Measurements from ENCODE around the gene CNTN5.

CNTN5 gene

DNA sequence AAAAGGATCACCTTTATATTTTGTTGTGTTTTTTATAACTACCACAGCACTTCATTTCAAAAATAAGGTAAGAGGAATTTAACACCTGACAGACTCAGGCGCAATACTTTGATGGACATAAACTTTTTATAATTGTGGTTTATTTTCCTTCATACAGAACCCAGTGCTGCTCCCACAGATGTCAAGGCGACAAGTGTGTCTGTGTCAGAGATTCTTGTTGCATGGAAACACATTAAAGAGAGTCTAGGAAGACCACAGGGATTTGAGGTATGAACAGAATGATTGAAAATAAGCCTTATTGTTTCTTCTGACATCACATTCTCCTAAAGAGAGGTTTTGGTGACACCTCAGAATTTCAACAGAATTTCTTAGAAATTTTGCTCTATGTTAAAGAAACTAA is 1287.5 kb downstream of the CNTN5 start:
- DNase-seq = no peak

DNA sequence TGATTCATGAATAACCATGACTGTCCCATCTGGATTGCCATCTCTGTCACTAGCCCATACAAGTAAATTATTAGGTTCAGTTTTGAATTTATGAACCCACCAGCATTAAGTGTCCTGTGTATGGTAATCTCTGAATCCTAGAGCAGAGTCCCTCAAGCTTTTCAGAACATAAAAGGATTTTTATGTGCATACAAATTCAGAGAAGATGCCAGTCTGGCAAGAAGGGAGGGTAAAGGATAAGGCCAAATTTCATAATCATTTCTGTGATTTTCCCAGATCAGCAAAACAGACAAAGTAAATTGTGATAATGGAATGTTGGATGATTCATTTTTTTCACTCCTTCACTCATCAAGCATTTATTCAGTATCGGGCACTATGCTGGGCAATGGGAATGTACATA is 1295.2 kb downstream of the CNTN5 start:
- DNase-seq = no peak

DNA sequence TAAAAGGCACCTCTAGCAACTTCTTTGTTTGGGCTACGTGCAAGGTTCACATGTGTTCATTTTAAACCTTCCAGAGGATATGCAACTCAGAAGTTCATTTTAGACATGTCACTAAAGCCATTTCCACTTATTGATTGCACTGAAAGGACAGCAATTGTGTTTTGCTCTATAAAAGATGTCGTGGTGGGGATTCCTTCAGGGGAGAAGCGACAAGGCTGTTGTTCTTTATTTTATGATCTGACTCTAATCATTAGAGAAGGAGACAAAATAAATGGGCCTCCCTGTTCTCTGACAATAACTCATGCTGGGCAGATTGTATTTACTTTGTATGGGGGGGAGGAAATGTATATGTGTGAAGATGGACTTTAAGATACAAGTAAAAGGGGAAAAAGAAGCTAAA is 1296.2 kb downstream of the CNTN5 start:
- DNase-seq = no peak

DNA sequence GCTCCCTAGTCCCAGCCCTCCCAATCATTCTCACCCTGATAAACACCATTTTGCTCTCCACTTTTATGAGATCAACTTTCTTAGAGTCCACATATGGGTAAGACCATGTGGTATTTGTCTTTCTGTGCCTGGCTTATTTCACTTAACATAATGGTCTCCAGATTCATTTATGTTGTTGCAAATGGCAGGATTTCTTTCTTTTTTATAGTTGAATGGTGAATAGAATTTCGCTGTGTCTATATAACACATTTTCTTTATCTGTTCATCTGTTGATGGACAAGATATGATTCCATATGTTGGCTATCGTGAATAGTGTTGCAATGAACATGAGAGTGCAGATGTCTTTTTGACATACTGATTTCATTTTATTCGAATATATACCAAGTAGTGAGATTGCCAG is 1298.9 kb downstream of the CNTN5 start:
- DNase-seq = no peak

DNA sequence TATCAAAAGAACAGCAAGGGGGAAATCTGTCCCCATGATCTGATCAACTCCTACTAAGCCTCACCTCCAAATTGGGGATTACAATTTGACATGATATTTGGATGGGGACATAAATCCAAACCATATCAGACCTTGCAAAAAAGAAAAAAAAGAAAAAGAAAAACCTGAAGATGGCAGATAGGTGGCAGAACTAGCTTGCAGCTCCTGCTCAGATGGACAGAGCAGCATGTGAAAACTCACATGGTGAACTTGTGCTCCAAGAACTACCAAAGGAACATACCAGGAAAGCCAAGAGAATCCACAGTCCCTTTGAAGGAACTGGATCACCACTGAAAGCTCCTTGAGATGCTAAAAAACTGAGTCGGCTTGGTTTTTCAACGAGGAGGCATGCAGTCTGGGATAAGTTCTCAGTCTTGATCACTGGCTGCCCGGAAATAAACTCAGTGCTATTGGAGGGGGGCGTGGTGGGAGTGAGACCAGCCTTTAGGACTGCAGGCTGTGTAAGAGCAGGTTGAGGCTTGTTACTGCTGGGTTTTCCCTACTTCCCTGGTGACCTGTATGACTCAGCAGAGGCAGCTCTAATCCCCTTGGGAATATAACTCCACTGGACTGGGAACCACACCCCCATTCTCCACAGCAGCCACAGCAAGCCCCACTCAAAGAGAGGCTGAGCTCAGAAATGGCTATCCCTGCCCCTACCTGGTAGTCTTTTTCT is 1308.0 kb downstream of the CNTN5 start:
- DNase-seq = no peak

DNA sequence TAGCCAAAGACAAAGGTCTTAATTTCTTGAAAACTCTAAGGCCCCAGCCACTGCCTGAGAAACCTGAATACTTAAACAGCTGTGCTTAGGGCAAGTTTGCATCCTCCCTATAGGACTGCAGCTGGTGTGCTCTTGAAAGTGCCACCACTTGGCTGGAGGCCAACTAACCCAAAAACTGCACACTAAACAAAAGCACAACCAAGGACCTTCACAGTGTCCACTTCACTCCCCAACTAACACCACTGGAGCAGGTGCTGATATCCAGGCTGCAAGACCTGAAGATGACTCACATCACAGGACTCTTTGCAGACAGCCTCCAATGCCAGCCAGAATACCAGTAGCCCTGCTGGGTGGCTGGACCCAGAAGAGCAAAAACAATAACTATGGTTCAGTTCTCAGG is 1308.6 kb downstream of the CNTN5 start:
- DNase-seq = no peak

DNA sequence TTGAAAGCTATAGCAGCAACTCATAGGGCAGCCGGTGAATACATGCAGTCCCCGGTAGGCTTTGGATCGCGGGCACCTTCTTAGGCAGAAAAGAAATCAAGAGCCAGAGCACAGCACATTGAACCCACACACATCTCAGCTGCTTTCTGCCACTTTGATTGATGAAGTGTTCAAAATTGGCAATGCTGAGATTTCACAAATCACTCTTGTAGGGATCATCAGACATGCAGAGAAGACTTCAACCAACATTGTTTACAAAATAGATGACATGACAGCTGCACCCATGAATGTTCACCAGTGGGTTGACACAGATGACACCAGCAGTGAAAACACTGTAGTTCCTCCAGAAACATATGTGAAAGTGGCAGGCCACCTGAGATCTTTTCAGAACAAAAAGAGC is 1316.1 kb downstream of the CNTN5 start:
- no peak for DNase-seq

DNA sequence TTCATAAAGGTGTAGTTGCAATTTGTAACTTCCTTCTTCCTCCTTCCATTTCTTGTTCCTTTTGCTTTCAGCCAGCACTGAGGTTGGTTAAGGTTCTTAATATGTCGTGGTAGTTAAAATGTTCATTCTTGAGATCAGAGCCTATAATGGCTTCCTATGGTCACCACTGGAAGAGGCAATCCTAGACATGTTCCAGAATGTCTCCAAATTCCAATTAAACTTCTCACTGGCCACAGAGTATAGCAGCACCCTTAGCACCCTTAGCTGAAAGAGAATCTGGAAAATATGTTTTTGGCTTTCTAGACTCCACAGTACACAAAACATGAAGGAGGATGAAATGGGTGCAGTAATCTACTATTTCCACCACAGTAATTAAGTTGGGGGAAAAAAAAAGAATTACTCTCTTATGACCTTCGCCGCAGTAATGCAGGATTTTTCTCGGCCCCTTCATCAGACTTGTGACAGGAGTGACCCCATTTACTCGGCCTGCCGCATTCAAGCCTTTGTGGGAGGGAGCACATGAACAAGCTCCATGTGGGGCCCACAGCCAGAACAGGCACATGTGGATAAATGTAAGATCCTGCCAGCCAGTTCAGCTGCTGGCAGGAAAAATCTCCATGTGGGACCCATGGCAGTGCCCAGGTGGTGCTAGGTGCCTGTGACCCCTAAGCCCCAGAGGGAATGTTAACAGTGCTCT is 1317.5 kb downstream of the CNTN5 start:
- DNase-seq = no peak

DNA sequence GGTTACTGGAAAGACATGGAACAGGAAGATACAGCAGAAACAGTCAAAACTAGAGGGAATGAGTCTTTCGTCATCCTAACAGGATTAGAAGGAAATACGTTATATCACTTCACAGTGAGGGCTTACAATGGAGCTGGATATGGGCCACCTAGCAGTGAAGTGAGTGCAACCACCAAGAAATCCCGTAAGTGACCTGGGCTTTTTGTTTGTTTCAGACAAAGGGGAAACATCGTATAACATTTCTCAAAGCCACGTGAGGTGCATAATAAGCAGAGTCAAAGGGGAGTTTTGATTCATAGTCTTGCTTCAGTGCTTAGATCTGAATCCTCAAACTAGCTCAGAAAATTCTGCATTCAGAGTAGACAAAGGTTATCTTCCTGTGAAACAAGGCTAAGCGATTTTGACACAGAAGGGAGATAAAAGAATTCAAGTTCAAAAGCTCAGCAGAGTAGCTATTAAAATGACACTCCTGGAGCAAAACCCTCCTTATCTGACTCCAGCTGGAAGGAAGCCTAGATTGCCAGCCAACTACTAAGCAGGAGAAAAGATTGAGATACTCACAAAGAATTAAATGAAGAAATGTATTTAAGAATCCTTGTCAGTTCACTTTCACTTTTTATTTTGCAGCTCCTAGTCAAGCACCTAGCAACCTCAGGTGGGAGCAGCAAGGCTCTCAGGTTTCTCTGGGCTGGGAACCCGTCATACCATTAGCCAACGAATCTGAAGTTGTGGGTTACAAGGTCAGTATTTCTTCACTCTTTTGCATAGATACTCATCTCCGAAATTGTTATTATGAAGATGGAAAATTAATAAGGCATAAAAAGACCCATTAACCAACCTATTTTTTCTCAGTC is 1319.9 kb downstream of the CNTN5 start:
- DNase-seq = no peak

DNA sequence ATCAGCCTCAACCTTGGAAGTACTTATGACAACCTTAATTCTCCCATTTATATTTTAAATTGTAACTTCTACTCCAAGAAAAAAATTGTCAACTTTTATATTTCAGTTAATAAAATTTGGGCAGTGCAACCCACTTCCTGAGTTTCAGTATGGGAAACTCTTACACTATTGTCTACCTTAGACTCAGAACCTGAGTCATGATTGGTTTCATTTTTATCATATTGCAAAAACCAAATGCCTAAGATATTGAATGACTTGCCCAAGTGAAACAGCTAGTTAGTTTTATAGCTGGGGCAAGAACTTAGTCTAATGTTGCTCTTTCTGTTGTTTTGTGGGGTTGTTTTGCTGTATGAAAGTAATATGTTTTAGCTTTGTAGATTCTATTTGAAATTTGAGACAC is 1332.3 kb downstream of the CNTN5 start:
- no peak for DNase-seq

DNA sequence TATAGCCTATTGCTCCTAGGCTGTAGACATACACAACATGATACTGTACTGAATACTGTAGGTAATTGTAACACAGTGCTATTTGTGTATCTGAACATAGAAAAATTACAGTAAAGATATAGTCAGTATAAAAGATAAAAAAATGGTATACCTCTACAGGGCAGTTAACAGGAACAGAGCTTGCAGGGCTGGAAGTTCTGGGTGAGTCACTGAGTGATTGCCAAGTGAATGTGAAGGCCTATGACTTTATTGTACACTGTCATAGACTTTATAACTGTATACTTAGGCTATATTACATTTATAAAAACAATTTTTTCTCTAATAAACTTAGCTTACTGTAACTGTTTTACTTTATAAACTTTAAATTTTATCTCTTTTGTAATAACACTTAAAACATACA is 1334.0 kb downstream of the CNTN5 start:
- no peak for DNase-seq

DNA sequence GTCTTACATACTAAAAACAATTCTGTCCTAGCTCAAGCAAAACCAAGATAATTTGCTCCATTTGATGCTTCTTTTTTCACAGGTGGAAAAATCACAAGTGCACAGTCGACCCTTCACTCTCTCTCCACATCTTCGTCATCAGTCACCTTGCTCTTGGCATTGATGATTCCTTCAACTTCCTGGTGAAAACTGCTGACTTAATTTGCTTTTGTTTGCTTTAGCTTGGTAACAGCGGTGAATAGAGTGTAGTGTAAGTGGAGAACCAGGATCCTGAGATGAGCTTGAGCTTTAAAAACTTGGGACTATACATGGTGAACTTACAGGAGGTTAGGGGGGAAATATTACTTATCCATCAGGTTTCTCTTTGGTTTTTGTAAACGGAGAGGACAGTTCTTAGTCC is 1335.3 kb downstream of the CNTN5 start:
- no peak for DNase-seq

DNA sequence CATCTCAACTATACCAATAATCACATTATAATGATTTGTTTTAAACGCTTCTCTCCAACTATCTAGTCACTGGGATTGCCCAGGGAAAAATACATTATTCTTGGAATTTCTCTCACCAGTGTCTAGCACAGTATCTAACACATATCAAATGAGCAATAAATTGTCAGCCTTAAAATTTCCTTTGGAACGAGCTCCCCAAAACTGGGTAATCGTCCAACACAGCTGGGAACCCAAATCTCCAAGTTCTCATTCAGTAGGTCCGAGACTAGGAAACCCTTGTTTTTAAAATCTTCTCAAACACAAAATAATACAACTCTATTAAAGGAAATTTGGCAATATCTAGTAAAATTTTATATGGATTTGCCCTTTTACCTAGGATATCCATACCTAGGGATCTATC is 1338.5 kb downstream of the CNTN5 start:
- no peak for DNase-seq

DNA sequence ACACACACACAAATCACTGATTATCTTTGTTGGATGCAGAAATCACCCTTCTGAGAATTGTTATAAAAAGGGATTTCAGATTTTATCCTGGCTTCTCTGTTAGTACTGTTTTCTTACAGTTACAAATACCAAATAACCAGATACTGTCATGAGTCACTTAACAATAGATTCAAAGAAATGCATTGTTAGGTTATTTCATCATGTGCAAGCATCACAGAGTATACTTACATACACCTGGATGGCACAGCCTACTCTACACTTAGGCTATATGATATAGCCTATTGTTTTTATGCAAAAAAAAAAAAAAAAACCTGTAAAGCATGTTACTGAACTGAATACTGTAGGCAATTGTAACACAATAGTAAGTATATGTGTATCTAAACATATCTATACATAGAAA is 1347.1 kb downstream of the CNTN5 start:
- DNase-seq = no peak

DNA sequence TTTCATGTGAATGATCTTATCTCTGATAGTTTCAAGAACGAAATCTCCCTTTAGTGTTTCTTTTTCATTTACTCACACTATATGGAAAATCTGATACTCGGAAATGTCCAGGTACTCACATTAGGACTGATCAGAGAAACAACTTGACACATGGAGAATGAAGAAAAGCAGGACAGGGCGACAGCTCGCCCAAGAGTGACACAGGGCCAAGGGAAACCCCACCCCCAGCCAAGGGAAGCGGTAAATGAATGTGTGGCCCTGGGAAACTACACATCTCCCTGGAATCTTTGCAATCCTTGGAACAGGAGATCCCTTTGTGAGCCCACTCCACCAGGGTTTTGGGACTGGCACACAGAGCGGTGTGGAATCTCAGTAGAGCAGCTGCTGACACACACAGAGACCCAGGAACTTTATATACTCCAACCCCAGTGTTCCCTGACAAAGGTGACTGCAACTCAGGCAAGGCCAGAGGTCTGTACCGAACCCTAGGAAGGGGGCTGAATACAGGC is 1362.7 kb downstream of the CNTN5 start:
- no peak for DNase-seq

DNA sequence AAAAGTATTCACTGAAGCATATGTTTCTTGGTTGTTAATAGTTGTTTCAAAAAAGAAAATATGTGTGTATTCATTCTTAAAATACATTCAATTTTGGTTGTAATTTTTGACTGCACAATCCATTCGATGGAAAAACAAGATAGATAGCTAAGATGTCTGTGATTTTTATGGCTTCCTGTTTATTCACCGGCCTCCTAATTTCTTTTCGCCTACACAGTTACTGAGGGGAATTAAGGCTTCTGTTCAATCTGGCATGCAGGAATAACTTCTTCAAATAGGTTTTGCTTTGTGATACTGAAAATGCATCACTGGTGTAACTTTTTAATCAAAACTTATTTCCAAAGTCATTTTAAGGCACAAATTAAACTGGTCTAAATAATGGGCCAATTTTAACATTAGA is 1375.5 kb downstream of the CNTN5 start:
- DNase-seq = no peak

DNA sequence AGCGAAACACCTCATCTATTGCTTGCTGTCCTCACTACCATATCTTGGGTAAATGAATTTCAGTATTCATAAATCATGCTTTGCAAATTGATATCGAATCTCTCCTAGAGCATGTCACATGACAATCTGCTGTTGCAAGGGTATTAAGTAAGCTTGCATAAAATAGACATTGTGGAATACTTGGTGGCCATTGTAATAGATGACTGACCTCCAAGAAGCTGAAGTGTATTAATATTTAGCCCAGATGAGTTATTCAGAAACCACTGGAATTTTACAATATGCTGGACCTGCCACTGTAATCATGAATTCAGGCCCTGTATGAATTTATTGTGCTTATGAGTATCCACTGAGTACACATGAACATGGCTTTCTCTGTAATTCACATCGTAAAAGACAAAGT is 1376.7 kb downstream of the CNTN5 start:
- DNase-seq = no peak

DNA sequence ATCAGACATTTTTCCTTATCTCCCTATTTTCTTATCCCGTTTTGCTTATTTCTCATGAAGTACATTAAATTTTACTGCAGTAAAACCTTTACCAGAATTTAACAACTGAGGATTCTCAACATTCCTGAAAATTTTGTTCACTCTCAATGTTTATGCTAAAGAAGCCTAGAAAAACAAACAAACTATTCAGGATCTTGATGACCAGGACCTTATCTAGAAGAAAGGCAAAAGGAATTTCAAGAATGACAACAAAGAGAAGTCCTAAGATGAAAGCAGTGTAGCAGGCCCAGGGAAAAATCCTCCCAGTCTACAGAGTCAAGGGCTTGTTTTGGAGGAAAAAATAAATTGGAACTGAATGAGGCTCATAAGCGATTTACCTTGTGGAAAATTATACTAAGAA is 1383.1 kb downstream of the CNTN5 start:
- DNase-seq = no peak

DNA sequence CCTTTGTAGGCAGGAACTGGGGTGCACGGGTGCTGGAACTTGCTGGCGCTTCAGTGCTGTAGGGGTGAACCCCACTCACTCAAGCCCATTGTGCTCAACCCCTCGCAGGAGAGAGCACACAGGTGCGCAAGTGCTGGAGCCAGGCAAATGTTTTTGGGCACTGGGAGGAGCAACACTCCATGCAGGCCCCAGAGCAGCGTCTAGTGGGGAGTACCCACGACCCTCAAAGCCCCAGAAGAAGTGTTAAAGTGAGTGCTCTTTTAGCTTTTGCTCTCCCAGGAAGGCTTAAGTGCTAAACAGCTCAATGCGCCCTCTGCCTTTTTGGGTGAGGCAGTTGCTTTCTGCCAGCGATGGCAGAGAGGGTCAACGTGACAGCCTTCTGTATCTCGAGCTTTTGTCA is 1384.2 kb downstream of the CNTN5 start:
- no peak for DNase-seq

Measured in hypothalamus (tissue), 51 donors.